ENCODE data around the gene TEX2. TPM values are rescaled to one million over a fixed set of nuclear protein-coding genes. Genes with fewer than 3 reads are reported as not detected.

Gene TEX2
- total RNA-seq, 1 experiment from 2014 or later, result 20.2 TPM

DNA sequence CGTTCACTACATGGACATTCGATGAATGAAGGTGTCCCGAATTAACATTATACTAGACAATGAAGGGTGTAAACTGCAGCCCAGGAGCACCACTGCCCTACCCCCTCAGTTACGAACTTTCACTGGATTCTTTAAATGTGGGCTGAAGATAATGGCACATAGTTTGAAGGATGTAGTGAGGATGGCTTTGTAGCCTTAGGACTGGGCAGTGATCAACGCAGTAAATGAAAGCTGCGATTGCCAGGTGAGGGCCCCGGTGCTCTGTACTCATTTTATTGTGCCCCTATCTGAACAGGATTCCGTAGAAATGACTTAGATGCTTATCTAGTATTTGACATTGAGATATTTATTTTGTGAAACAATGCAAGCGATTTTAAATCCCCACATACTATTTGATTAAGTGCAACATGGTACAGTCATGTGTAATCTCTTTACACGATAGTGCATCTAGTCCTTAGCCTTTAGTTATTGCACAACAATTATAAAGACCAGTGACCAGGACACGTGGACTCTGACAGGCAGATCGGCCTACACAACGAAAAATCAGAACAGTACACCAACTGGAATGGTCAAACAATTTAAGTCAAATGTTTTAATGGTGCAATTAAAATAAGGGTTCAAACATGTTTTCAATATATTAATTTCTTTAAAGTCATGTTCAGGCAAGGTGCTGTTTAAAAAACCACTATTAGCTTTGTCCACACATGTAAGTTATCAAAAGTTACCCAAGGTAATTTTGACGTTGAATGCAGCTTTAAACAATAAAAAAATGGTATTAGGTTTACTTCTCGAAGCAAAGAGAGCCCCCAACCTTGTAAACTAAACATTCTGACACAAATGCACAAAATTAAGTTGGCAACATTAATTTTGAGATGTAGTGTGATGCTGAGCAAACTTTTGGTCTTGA is 115.7 kb downstream of the TEX2 start:
- intact Hi-C loops (cut with micrococcal nuclease; ENCODE audit: unreplicated experiment), result loop anchor here (1.0 to 5.0 kb wide), 2 partner anchors 115 to 135 kb away; partner anchors contain the start of gene TEX2
- H3K4me1 Mint-ChIP-seq (ENCODE audit: low read depth, unreplicated experiment), result peaks cover 20% of the 10 kb centered on the region
- peak overlapping the region; percentile 40 for H3K4me3 Mint-ChIP-seq (ENCODE audit: unreplicated experiment)
- ChIA-PET POLR2A (interaction anchor here (0.5 to 1.5 kb wide), 3 partner anchors 12 to 155 kb away, joined by 3 to 5 read pairs (median 3); no protein-coding TSS in a partner anchor), CTCF (interaction anchor here (4.6 kb wide), 1 partner anchor 14 kb away, joined by 19 read pairs; no protein-coding TSS in a partner anchor)
- no peak overlapping the region for H3K27ac Mint-ChIP-seq (ENCODE audit: unreplicated experiment)
- H3K4me1 ChIP-seq, result no peaks in the 10 kb centered on the region
- DNase-seq, result peak; percentile 36 to 56
- peak overlapping the region; percentile 81 for H3K4me3 ChIP-seq (ENCODE audit: low read depth, low read length)
- no peaks in the 10 kb centered on the region for H3K9me3 ChIP-seq
- BruUV-seq (replicated peaks), result no TSS peak
- TF ChIP-seq, protein P1, sequence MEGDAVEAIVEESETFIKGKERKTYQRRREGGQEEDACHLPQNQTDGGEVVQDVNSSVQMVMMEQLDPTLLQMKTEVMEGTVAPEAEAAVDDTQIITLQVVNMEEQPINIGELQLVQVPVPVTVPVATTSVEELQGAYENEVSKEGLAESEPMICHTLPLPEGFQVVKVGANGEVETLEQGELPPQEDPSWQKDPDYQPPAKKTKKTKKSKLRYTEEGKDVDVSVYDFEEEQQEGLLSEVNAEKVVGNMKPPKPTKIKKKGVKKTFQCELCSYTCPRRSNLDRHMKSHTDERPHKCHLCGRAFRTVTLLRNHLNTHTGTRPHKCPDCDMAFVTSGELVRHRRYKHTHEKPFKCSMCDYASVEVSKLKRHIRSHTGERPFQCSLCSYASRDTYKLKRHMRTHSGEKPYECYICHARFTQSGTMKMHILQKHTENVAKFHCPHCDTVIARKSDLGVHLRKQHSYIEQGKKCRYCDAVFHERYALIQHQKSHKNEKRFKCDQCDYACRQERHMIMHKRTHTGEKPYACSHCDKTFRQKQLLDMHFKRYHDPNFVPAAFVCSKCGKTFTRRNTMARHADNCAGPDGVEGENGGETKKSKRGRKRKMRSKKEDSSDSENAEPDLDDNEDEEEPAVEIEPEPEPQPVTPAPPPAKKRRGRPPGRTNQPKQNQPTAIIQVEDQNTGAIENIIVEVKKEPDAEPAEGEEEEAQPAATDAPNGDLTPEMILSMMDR (IDR thresholded peaks at IDR 0.05; ENCODE audit: insufficient read depth in 1 of 2, low read depth in 1 of 2, low read length in 1 of 2, severe bottlenecking in 1 of 2, unreplicated experiment in 1 of 2), result no peak
- peaks cover 8% of the 10 kb centered on the region for H3K36me3 Mint-ChIP-seq (ENCODE audit: insufficient read depth, unreplicated experiment)
- H3K9me3 Mint-ChIP-seq (ENCODE audit: unreplicated experiment), result no peaks in the 10 kb centered on the region
- H3K36me3 ChIP-seq (ENCODE audit: control insufficient read depth, insufficient read depth, low read length), result no peaks in the 10 kb centered on the region
- H3K27me3 ChIP-seq (replicated peaks; ENCODE audit: control insufficient read depth, insufficient read depth, low read length), result no peaks in the 10 kb centered on the region
- H3K27me3 Mint-ChIP-seq (ENCODE audit: insufficient read depth, unreplicated experiment), result no peaks in the 10 kb centered on the region

DNA sequence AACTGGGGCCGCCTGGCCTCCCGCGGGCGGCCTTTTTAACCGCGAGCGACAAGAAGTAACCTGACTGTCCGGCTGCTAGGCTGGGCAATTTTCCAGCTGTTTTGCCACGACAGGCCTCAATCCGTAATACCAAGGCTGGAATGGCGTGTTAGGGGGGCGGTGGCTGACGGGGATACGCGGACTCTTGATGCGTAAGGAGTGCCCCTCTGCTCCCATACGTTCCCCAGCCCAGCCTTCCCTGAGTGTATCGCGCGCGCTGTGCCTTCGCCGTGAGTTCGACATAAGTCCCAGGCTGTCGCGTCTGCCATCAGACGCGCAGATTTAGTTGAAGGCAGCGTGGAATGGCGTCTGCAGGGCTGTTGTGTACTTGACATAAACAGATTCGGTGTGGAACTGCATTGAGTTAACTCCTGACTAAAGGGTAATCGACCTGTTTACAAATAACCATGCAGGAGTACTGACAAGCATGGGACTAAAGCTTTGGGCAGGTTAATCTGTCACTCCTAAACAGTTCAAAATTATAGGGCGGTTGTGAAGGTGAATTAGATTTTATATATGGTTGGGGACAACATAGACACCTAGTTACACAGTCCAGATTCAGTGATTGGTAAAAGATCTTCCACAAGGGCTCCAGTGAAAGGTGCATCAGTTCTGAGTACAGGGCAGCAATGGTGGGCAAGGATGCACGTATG is 116.5 kb downstream of the TEX2 start:
- ChIA-PET CTCF (interaction anchor here (0.7 to 4.6 kb wide), 4 partner anchors 13 to 118 kb away, joined by 3 to 19 read pairs (median 4); no protein-coding TSS in a partner anchor), POLR2A (interaction anchor here (0.5 to 2.2 kb wide), 14 partner anchors 13 to 629 kb away, joined by 3 to 25 read pairs (median 4); partner anchors contain the start of genes ERN1 and TEX2)
- no peaks in the 10 kb centered on the region for H3K27me3 ChIP-seq (replicated peaks; ENCODE audit: control insufficient read depth, insufficient read depth, low read length)
- H3K27me3 Mint-ChIP-seq (ENCODE audit: insufficient read depth, unreplicated experiment), result no peaks in the 10 kb centered on the region
- H3K4me1 ChIP-seq, result no peaks in the 10 kb centered on the region
- BruUV-seq (replicated peaks), result TSS peak; percentile 63
- TF ChIP-seq, protein P1 (IDR thresholded peaks at IDR 0.05; ENCODE audit: insufficient read depth in 1 of 2, low read depth in 1 of 2, low read length in 1 of 2, severe bottlenecking in 1 of 2, unreplicated experiment in 1 of 2), result no peak
- H3K36me3 ChIP-seq (ENCODE audit: control insufficient read depth, insufficient read depth, low read length), result no peaks in the 10 kb centered on the region
- DNase-seq, result peak in 1 of 2 experiments; percentile 52
- intact Hi-C loops (cut with micrococcal nuclease; ENCODE audit: unreplicated experiment), result loop anchor here (1.0 to 5.0 kb wide), 2 partner anchors 116 to 136 kb away; partner anchors contain the start of gene TEX2
- no peak overlapping the region for H3K4me3 Mint-ChIP-seq (ENCODE audit: unreplicated experiment)
- H3K4me1 Mint-ChIP-seq (ENCODE audit: low read depth, unreplicated experiment), result peaks cover 20% of the 10 kb centered on the region
- no peak overlapping the region for H3K27ac Mint-ChIP-seq (ENCODE audit: unreplicated experiment)
- no peaks in the 10 kb centered on the region for H3K9me3 Mint-ChIP-seq (ENCODE audit: unreplicated experiment)
- no peaks in the 10 kb centered on the region for H3K9me3 ChIP-seq
- peak overlapping the region; percentile 81 for H3K4me3 ChIP-seq (ENCODE audit: low read depth, low read length)
- peaks cover 8% of the 10 kb centered on the region for H3K36me3 Mint-ChIP-seq (ENCODE audit: insufficient read depth, unreplicated experiment)
